ENCODE data around the gene ISLR2. TPM values are rescaled to one million over a fixed set of nuclear protein-coding genes. Genes with fewer than 3 reads are reported as not detected.

Gene ISLR2
- total RNA-seq, 2 experiments from 2014 or later: not detected

- no peak overlapping the region for H3K4me3 Mint-ChIP-seq
- DNase-seq: no peak
- H3K36me3 Mint-ChIP-seq (ENCODE audit: low read depth): no peaks in the 10 kb centered on the region
- H3K27ac Mint-ChIP-seq: no peak overlapping the region
- peaks cover 11% of the 10 kb centered on the region for H3K4me1 Mint-ChIP-seq (ENCODE audit: low read depth)
- ChIA-PET CTCF (interaction anchor here (0.8 to 3.2 kb wide), 4 partner anchors 68 to 200 kb away, joined by 3 to 25 read pairs (median 4); no protein-coding TSS in a partner anchor), POLR2A (no interaction called here)
- H3K27me3 Mint-ChIP-seq (ENCODE audit: low read depth): peaks cover 22% of the 10 kb centered on the region
- no peak for ATAC-seq
- H3K9me3 Mint-ChIP-seq (ENCODE audit: insufficient read depth): no peaks in the 10 kb centered on the region
Measured at GRCh38 chr15:74121858-74122257, 8.5 kb upstream of the ISLR2 start.

GRCh38 chr15:74122403-74123130, 7.8 kb upstream of the ISLR2 start:
- Mint-ChIP-seq H3K27me3 (ENCODE audit: low read depth) (peaks cover 28% of the 10 kb centered on the region), H3K36me3 (ENCODE audit: low read depth) (no peaks in the 10 kb centered on the region), H3K4me1 (ENCODE audit: low read depth) (peaks cover 16% of the 10 kb centered on the region), H3K27ac (no peak overlapping the region), H3K4me3 (no peak overlapping the region), H3K9me3 (ENCODE audit: insufficient read depth) (no peaks in the 10 kb centered on the region)
- ChIA-PET CTCF (interaction anchor here (0.8 to 3.2 kb wide), 5 partner anchors 69 to 199 kb away, joined by 3 to 25 read pairs (median 5); no protein-coding TSS in a partner anchor), POLR2A (no interaction called here)
- DNase-seq (no peak), ATAC-seq (no peak)

- no peaks in the 10 kb centered on the region for H3K36me3 Mint-ChIP-seq (ENCODE audit: low read depth)
- H3K4me1 Mint-ChIP-seq (ENCODE audit: low read depth): peaks cover 20% of the 10 kb centered on the region
- ChIA-PET CTCF (interaction anchor here (0.9 to 3.2 kb wide), 5 partner anchors 69 to 199 kb away, joined by 3 to 25 read pairs (median 5); no protein-coding TSS in a partner anchor), POLR2A (no interaction called here)
- H3K27ac Mint-ChIP-seq: no peak overlapping the region
- H3K4me3 Mint-ChIP-seq: no peak overlapping the region
- H3K9me3 Mint-ChIP-seq (ENCODE audit: insufficient read depth): no peaks in the 10 kb centered on the region
- ATAC-seq (no peak), DNase-seq (no peak)
- peaks cover 30% of the 10 kb centered on the region for H3K27me3 Mint-ChIP-seq (ENCODE audit: low read depth)
Measured at GRCh38 chr15:74123131-74123429, 7.3 kb upstream of the ISLR2 start.

- Mint-ChIP-seq H3K9me3 (ENCODE audit: insufficient read depth) (no peaks in the 10 kb centered on the region), H3K36me3 (ENCODE audit: low read depth) (no peaks in the 10 kb centered on the region), H3K27ac (no peak overlapping the region), H3K4me3 (no peak overlapping the region), H3K4me1 (ENCODE audit: low read depth) (peaks cover 20% of the 10 kb centered on the region), H3K27me3 (ENCODE audit: low read depth) (peaks cover 32% of the 10 kb centered on the region)
- POLR2A ChIA-PET: no interaction called here
- DNase-seq: no peak
- ATAC-seq: no peak
- CTCF ChIA-PET: interaction anchor here (0.9 to 3.2 kb wide), 4 partner anchors 70 to 198 kb away, joined by 3 to 25 read pairs (median 5); no protein-coding TSS in a partner anchor
Measured at GRCh38 chr15:74123658-74124057, 6.7 kb upstream of the ISLR2 start.

- DNase-seq (no peak), ATAC-seq (no peak)
- ChIA-PET POLR2A (no interaction called here), CTCF (interaction anchor here (0.9 to 3.2 kb wide), 2 partner anchors 183 to 198 kb away, joined by 3 to 25 read pairs; no protein-coding TSS in a partner anchor)
- peaks cover 38% of the 10 kb centered on the region for H3K27me3 Mint-ChIP-seq (ENCODE audit: low read depth)
- H3K27ac Mint-ChIP-seq: no peak overlapping the region
- H3K4me1 Mint-ChIP-seq (ENCODE audit: low read depth): peaks cover 20% of the 10 kb centered on the region
- no peaks in the 10 kb centered on the region for H3K9me3 Mint-ChIP-seq (ENCODE audit: insufficient read depth)
- no peak overlapping the region for H3K4me3 Mint-ChIP-seq
- H3K36me3 Mint-ChIP-seq (ENCODE audit: low read depth): no peaks in the 10 kb centered on the region
Measured at GRCh38 chr15:74124196-74124595, 6.2 kb upstream of the ISLR2 start.

- no peaks in the 10 kb centered on the region for H3K9me3 Mint-ChIP-seq (ENCODE audit: insufficient read depth)
- ChIA-PET POLR2A (no interaction called here), CTCF (interaction anchor here (1.4 to 1.6 kb wide), 3 partner anchors 160 to 196 kb away, joined by 3 to 7 read pairs (median 7); no protein-coding TSS in a partner anchor)
- DNase-seq (no peak), ATAC-seq (no peak)
- H3K36me3 Mint-ChIP-seq (ENCODE audit: low read depth): no peaks in the 10 kb centered on the region
- peaks cover 43% of the 10 kb centered on the region for H3K27me3 Mint-ChIP-seq (ENCODE audit: low read depth)
- no peak overlapping the region for H3K27ac Mint-ChIP-seq
- H3K4me1 Mint-ChIP-seq (ENCODE audit: low read depth): peaks cover 25% of the 10 kb centered on the region
- no peak overlapping the region for H3K4me3 Mint-ChIP-seq
Measured at GRCh38 chr15:74124759-74125158, 5.6 kb upstream of the ISLR2 start.

- peaks cover 56% of the 10 kb centered on the region for H3K27me3 Mint-ChIP-seq (ENCODE audit: low read depth)
- no peaks in the 10 kb centered on the region for H3K36me3 Mint-ChIP-seq (ENCODE audit: low read depth)
- H3K4me3 Mint-ChIP-seq: no peak overlapping the region
- H3K27ac Mint-ChIP-seq: no peak overlapping the region
- H3K9me3 Mint-ChIP-seq (ENCODE audit: insufficient read depth): no peaks in the 10 kb centered on the region
- ATAC-seq (peak; percentile 96), DNase-seq (peak; percentile 90)
- peaks cover 26% of the 10 kb centered on the region for H3K4me1 Mint-ChIP-seq (ENCODE audit: low read depth)
- POLR2A ChIA-PET: no interaction called here
- CTCF ChIA-PET: interaction anchor here (0.8 to 4.4 kb wide), 10 partner anchors 29 to 201 kb away, joined by 3 to 26 read pairs (median 4); no protein-coding TSS in a partner anchor
Measured at GRCh38 chr15:74127255-74127953, 3.0 kb upstream of the ISLR2 start.

- no peak for DNase-seq
- Mint-ChIP-seq H3K9me3 (ENCODE audit: insufficient read depth) (no peaks in the 10 kb centered on the region), H3K4me3 (no peak overlapping the region), H3K36me3 (ENCODE audit: low read depth) (no peaks in the 10 kb centered on the region), H3K27me3 (ENCODE audit: low read depth) (peaks cover 62% of the 10 kb centered on the region), H3K4me1 (ENCODE audit: low read depth) (peaks cover 22% of the 10 kb centered on the region), H3K27ac (no peak overlapping the region)
- POLR2A ChIA-PET: no interaction called here
- CTCF ChIA-PET: interaction anchor here (0.8 to 4.4 kb wide), 10 partner anchors 29 to 200 kb away, joined by 3 to 26 read pairs (median 4); no protein-coding TSS in a partner anchor
- ATAC-seq: no peak
Measured at GRCh38 chr15:74127954-74128784, 2.2 kb upstream of the ISLR2 start.

- Mint-ChIP-seq H3K36me3 (ENCODE audit: low read depth) (no peaks in the 10 kb centered on the region), H3K4me3 (no peak overlapping the region), H3K27me3 (ENCODE audit: low read depth) (peaks cover 68% of the 10 kb centered on the region), H3K9me3 (ENCODE audit: insufficient read depth) (no peaks in the 10 kb centered on the region), H3K4me1 (ENCODE audit: low read depth) (peaks cover 20% of the 10 kb centered on the region), H3K27ac (no peak overlapping the region)
- no peak for ATAC-seq
- POLR2A ChIA-PET: interaction anchor here (0.6 kb wide), 1 partner anchor 191 kb away, joined by 3 read pairs; no protein-coding TSS in a partner anchor
- CTCF ChIA-PET: interaction anchor here (0.8 to 4.4 kb wide), 9 partner anchors 28 to 199 kb away, joined by 3 to 26 read pairs (median 5); no protein-coding TSS in a partner anchor
- no peak for DNase-seq
Measured at GRCh38 chr15:74128785-74129585, 1.4 kb upstream of the ISLR2 start.

- Mint-ChIP-seq H3K36me3 (ENCODE audit: low read depth) (peaks cover 3% of the 10 kb centered on the region), H3K4me1 (ENCODE audit: low read depth) (peaks cover 20% of the 10 kb centered on the region), H3K9me3 (ENCODE audit: insufficient read depth) (no peaks in the 10 kb centered on the region), H3K27ac (no peak overlapping the region), H3K27me3 (ENCODE audit: low read depth) (peaks cover 73% of the 10 kb centered on the region), H3K4me3 (no peak overlapping the region)
- DNase-seq (no peak), ATAC-seq (no peak)
- ChIA-PET POLR2A (interaction anchor here (0.6 kb wide), 1 partner anchor 190 kb away, joined by 3 read pairs; no protein-coding TSS in a partner anchor), CTCF (interaction anchor here (1.8 to 4.4 kb wide), 4 partner anchors 157 to 193 kb away, joined by 4 to 26 read pairs (median 17); no protein-coding TSS in a partner anchor)
Measured at GRCh38 chr15:74129586-74130154, 716 bp upstream of the ISLR2 start.

Data from activated CD8-positive, alpha-beta T cell treated with anti-CD3 and anti-CD28 coated beads, Interleukin-2, amount 10 ng/mL, durations not matched to agents 7 days and 5 days (primary cell).